HCT116 (cell line): ENCODE data around the gene GPR65.

Experiments
- CBX3 ChIP-seq: IDR thresholded peaks from 2 replicates; pipeline ENCODE4 v1.6.1; 2012; ENCODE audit warnings: low read depth
- EGR1 ChIP-seq: IDR thresholded peaks from 2 replicates; pipeline ENCODE4 v1.6.1; 2012; ENCODE audit warnings: low read depth
- EZH2 ChIP-seq: fragments of 200-600 bp; sonication (generic); IDR thresholded peaks from 2 replicates; pipeline ENCODE4 v1.6.1; 2017; ENCODE audit warnings: antibody characterized with exemption, mixed run types
- POLR2AphosphoS5 ChIP-seq: IDR thresholded peaks from 2 replicates; pipeline ENCODE4 v1.6.1; 2011; ENCODE audit warnings: mild to moderate bottlenecking, low read depth, low read length, moderate library complexity
- RAD21 ChIP-seq: IDR thresholded peaks from 2 replicates; pipeline ENCODE4 v1.6.1; 2012; ENCODE audit warnings: low read depth, mild to moderate bottlenecking
- SIN3A ChIP-seq: IDR thresholded peaks from 2 replicates; pipeline ENCODE4 v1.6.1; 2012; ENCODE audit warnings: low read depth
- TCF7L2 ChIP-seq: IDR thresholded peaks from 2 replicates; pipeline ENCODE4 v1.7.0; 2011; ENCODE audit warnings: borderline replicate concordance, inconsistent platforms; ENCODE audit not compliant: insufficient read depth, insufficient read length; ENCODE audit errors: extremely low read depth
- YY1 ChIP-seq: IDR thresholded peaks from 2 replicates; pipeline ENCODE4 v1.6.1; 2011; ENCODE audit warnings: low read length, low read depth, moderate library complexity, mild to moderate bottlenecking; ENCODE audit not compliant: insufficient replicate concordance; ENCODE audit errors: extremely low read depth
- TF ChIP-seq, protein P1 (sequence below), 3 experiments: fragments of 200-600 bp in 1 of 3; sonication (generic) in 1 of 3; IDR thresholded peaks in 2 of 3; conservative IDR thresholded peaks in 1 of 3; 2 replicates each; pipeline ENCODE4 v1.5.1; 2012 to 2017; ENCODE audit warnings: low read depth in 2 of 3, low read length in 2 of 3, antibody characterized with exemption in 1 of 3, borderline replicate concordance in 1 of 3, control low read depth in 1 of 3, mild to moderate bottlenecking in 1 of 3, mixed read lengths in 1 of 3, mixed run types in 1 of 3, moderate library complexity in 1 of 3; ENCODE audit not compliant: insufficient read depth in 1 of 3
- TF ChIP-seq, protein P2 (sequence below): IDR thresholded peaks from 2 replicates; pipeline ENCODE4 v1.6.1; 2012
- TF ChIP-seq, protein P3 (sequence below): IDR thresholded peaks from 2 replicates; pipeline ENCODE4 v1.6.1; 2012; ENCODE audit warnings: low read depth

DNA sequence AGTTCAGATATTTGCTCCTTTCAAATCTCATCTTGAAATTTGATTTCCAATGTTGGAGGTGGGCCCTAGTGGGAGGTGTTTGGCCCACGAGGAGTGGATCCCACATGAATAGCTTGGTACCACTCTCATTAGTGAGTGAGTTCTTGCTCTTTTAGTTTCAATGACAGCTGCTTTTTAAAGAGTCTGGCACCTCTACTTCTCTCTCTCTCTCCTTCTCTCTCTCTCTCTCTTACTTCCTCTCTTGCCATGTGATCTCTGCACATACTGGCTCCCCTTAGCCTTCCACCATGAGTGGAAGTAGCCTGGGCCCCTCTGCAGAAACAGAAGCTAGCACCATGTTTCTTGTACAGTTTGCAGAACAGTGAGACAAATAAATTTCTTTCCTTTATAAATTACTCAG, 25.1 kb downstream of the GPR65 start:
- TF ChIP-seq SIN3A (no peak), EZH2 (no peak), TCF7L2 (no peak), POLR2AphosphoS5 (no peak), YY1 (no peak), RAD21 (no peak), EGR1 (no peak), CBX3 (no peak)
- TF ChIP-seq, protein P1, sequence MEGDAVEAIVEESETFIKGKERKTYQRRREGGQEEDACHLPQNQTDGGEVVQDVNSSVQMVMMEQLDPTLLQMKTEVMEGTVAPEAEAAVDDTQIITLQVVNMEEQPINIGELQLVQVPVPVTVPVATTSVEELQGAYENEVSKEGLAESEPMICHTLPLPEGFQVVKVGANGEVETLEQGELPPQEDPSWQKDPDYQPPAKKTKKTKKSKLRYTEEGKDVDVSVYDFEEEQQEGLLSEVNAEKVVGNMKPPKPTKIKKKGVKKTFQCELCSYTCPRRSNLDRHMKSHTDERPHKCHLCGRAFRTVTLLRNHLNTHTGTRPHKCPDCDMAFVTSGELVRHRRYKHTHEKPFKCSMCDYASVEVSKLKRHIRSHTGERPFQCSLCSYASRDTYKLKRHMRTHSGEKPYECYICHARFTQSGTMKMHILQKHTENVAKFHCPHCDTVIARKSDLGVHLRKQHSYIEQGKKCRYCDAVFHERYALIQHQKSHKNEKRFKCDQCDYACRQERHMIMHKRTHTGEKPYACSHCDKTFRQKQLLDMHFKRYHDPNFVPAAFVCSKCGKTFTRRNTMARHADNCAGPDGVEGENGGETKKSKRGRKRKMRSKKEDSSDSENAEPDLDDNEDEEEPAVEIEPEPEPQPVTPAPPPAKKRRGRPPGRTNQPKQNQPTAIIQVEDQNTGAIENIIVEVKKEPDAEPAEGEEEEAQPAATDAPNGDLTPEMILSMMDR (IDR thresholded peaks at IDR 0.05 in 2 of 3, conservative IDR thresholded peaks at IDR 0.05 in 1 of 3; ENCODE audit: borderline replicate concordance in 1 of 3, insufficient read depth in 1 of 3, low read depth in 2 of 3, low read length in 2 of 3), result no peak
- TF ChIP-seq, protein P2, sequence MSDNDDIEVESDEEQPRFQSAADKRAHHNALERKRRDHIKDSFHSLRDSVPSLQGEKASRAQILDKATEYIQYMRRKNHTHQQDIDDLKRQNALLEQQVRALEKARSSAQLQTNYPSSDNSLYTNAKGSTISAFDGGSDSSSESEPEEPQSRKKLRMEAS, result no peak
- TF ChIP-seq, protein P3, sequence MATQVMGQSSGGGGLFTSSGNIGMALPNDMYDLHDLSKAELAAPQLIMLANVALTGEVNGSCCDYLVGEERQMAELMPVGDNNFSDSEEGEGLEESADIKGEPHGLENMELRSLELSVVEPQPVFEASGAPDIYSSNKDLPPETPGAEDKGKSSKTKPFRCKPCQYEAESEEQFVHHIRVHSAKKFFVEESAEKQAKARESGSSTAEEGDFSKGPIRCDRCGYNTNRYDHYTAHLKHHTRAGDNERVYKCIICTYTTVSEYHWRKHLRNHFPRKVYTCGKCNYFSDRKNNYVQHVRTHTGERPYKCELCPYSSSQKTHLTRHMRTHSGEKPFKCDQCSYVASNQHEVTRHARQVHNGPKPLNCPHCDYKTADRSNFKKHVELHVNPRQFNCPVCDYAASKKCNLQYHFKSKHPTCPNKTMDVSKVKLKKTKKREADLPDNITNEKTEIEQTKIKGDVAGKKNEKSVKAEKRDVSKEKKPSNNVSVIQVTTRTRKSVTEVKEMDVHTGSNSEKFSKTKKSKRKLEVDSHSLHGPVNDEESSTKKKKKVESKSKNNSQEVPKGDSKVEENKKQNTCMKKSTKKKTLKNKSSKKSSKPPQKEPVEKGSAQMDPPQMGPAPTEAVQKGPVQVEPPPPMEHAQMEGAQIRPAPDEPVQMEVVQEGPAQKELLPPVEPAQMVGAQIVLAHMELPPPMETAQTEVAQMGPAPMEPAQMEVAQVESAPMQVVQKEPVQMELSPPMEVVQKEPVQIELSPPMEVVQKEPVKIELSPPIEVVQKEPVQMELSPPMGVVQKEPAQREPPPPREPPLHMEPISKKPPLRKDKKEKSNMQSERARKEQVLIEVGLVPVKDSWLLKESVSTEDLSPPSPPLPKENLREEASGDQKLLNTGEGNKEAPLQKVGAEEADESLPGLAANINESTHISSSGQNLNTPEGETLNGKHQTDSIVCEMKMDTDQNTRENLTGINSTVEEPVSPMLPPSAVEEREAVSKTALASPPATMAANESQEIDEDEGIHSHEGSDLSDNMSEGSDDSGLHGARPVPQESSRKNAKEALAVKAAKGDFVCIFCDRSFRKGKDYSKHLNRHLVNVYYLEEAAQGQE, result no peak
